K562 (cell line): ENCODE results near the gene PTGER3. TPM values are rescaled to one million over a fixed set of nuclear protein-coding genes. Genes with fewer than 3 reads are reported as not detected.

Experiments used
- ATAC-seq: fragments of 200-7000 bp; cut with Tn5 transposase; 3 replicates; pipeline ENCODE4 v1.9.1; 2020; ENCODE audit warnings: moderate library complexity
- BruUV-seq: library from RNA; stranded (reverse); fragments of 400-500 nt; replicated peaks from 2 replicates; lab custom pipeline; 2021; lab: Mats Ljungman, UMichigan
- CTCF ChIA-PET: fragments of 300-600 bp; formaldehyde crosslinking; extraction: SDS; loops from one replicate; lab custom pipeline; 2021; ENCODE audit warnings: low intra/inter-chr PET ratio; lab: Yijun Ruan, JAX
- POLR2A ChIA-PET: fragments of 300-600, 350-650 bp; sonication (Branson Sonifier 250); formaldehyde crosslinking; extraction: SDS; loops from one replicate; lab custom pipeline; 2021; ENCODE audit warnings: antibody characterized with exemption, inconsistent platforms; lab: Yijun Ruan, JAX
- DNase-seq, 4 experiments: peaks; one replicate each; pipeline versions ENCODE4 v3.0.0 to v3.0.0-alpha.2; 2011 to 2018; ENCODE audit warnings: low spot score in 3 of 4, mixed read lengths in 3 of 4; ENCODE audit errors: extremely low read depth in 1 of 4
- FAIRE-seq: peaks from 2 replicates; lab custom pipeline; 2011; peaks lifted over from hg19 to GRCh38; lab: Jason Lieb, UNC
- H2AFZ ChIP-seq: 2 replicates; pipeline ENCODE4 v1.6.0; 2011; ENCODE audit warnings: low read depth, low read length, control low read depth, inconsistent platforms
- H3K27ac ChIP-seq: fragments of 200-600 bp; 3 replicates; pipeline ENCODE4 v1.8.0; 2011; ENCODE audit warnings: low read depth, mild to moderate bottlenecking, control low read depth, inconsistent platforms, low read length, moderate library complexity, mixed read lengths; ENCODE audit errors: extremely low read depth
- H3K27me3 ChIP-seq, 2 experiments: fragments of 300-600 bp in 1 of 2; 2 replicates in 1 of 2; 3 replicates in 1 of 2; pipeline versions ENCODE4 v1.6.0 to v1.8.0; 2011; ENCODE audit warnings: inconsistent platforms in 2 of 2, low read length in 2 of 2, mild to moderate bottlenecking in 1 of 2, mixed read lengths in 1 of 2, moderate library complexity in 1 of 2; ENCODE audit not compliant: control insufficient read depth in 2 of 2, insufficient read depth in 2 of 2
- H3K36me3 ChIP-seq: fragments of 300-600 bp; 3 replicates; pipeline ENCODE4 v1.8.0; 2011; ENCODE audit warnings: mild to moderate bottlenecking, low read length, inconsistent platforms; ENCODE audit not compliant: control insufficient read depth, insufficient read depth
- H3K4me1 ChIP-seq, 2 experiments: fragments of 200-600 bp in 1 of 2; replicated peaks in 1 of 2; 2 replicates in 1 of 2; 3 replicates in 1 of 2; pipeline versions ENCODE4 v1.5.1 to v1.8.0; 2011; ENCODE audit warnings: inconsistent platforms in 2 of 2, low read length in 2 of 2, mild to moderate bottlenecking in 1 of 2, mixed read lengths in 1 of 2, moderate library complexity in 1 of 2; ENCODE audit not compliant: control insufficient read depth in 2 of 2, insufficient read depth in 2 of 2
- H3K4me2 ChIP-seq: 2 replicates; pipeline ENCODE4 v1.6.1; 2011; ENCODE audit warnings: low read length, control low read depth, inconsistent platforms, mixed read lengths; ENCODE audit not compliant: insufficient read depth
- H3K4me3 ChIP-seq: fragments of 200-600 bp; sonication (generic), shearing (Covaris generic); 2 replicates; pipeline ENCODE4 v1.5.1; 2016; ENCODE audit warnings: control low read depth, inconsistent platforms
- H3K79me2 ChIP-seq: fragments of 200-600 bp; 3 replicates; pipeline ENCODE4 v1.8.0; 2011; ENCODE audit warnings: low read length, inconsistent platforms; ENCODE audit not compliant: control insufficient read depth, insufficient read depth
- H3K9ac ChIP-seq, 2 experiments: 2 replicates each; pipeline versions ENCODE4 v1.6.0 to v1.6.1; 2011; ENCODE audit warnings: low read depth in 2 of 2, low read length in 2 of 2, control low read depth in 1 of 2, inconsistent platforms in 1 of 2, mild to moderate bottlenecking in 1 of 2, mixed read lengths in 1 of 2; ENCODE audit not compliant: insufficient read depth in 1 of 2
- H3K9me1 ChIP-seq: one replicate; pipeline ENCODE4 v1.6.0; 2011; ENCODE audit warnings: inconsistent platforms, mild to moderate bottlenecking, low read length, moderate library complexity; ENCODE audit not compliant: control insufficient read depth, insufficient read depth
- H3K9me3 ChIP-seq: replicated peaks from 2 replicates; pipeline ENCODE4 v1.5.1; 2011; ENCODE audit warnings: low read depth, low read length, inconsistent platforms; ENCODE audit not compliant: control insufficient read depth, insufficient read depth
- H4K20me1 ChIP-seq: replicated peaks from 2 replicates; pipeline ENCODE4 v1.6.1; 2011; ENCODE audit warnings: low read length, inconsistent platforms, mixed read lengths; ENCODE audit not compliant: control insufficient read depth, insufficient read depth
- CEBPB ChIP-seq: fragments of 450-650 bp; IDR thresholded peaks from 2 replicates; pipeline ENCODE4 v1.6.1; 2016; ENCODE audit warnings: missing genetic modification characterization, missing compliant biosample characterization
- KDM5B ChIP-seq: fragments of 200-600 bp; sonication (generic); IDR thresholded peaks from 2 replicates; pipeline ENCODE4 v1.6.1; 2012; ENCODE audit warnings: low read depth, mild to moderate bottlenecking, moderate library complexity, low read length, control low read depth, inconsistent platforms; ENCODE audit not compliant: insufficient replicate concordance
- NCOR1 ChIP-seq: fragments of 450-650 bp; IDR thresholded peaks from 2 replicates; pipeline ENCODE4 v1.6.1; 2016; ENCODE audit warnings: mild to moderate bottlenecking, moderate library complexity
- NFE2 ChIP-seq: IDR thresholded peaks from 2 replicates; pipeline ENCODE4 v1.6.1; 2014; ENCODE audit warnings: antibody characterized with exemption, low read depth
- PYGO2 ChIP-seq: fragments of 450-650 bp; IDR thresholded peaks from 2 replicates; pipeline ENCODE4 v1.6.1; 2016; ENCODE audit warnings: mild to moderate bottlenecking, missing genetic modification characterization, moderate library complexity, missing compliant biosample characterization
- SMAD2 ChIP-seq: fragments of 150-350 bp; IDR thresholded peaks from 2 replicates; pipeline ENCODE4 v1.6.1; 2014; ENCODE audit warnings: low read depth, mild to moderate bottlenecking, low read length
- SREBF2 ChIP-seq: sonication (generic); formaldehyde crosslinking; IDR thresholded peaks from 2 replicates; pipeline ENCODE4 v1.4.0; 2020; ENCODE audit warnings: mild to moderate bottlenecking, missing genetic modification reagents
- STAG1 ChIP-seq: sonication (generic); formaldehyde crosslinking; IDR thresholded peaks from 2 replicates; pipeline ENCODE4 v1.5.0; 2020; ENCODE audit warnings: missing genetic modification reagents, borderline replicate concordance
- TGIF2 ChIP-seq: sonication (generic); formaldehyde crosslinking; IDR thresholded peaks from 2 replicates; pipeline ENCODE4 v1.8.1; 2022; ENCODE audit warnings: mild to moderate bottlenecking, missing genetic modification reagents, moderate library complexity
- ZNF24 ChIP-seq: fragments of 450-650 bp; IDR thresholded peaks from 2 replicates; pipeline ENCODE4 v1.6.1; 2016
- in situ Hi-C: fragments of 300-500 bp; cut with MboI; formaldehyde crosslinking; loops from 4 replicates; pipeline ENCODE4 v1.15.0; 2018; ENCODE audit warnings: inconsistent platforms, mixed read lengths
- intact Hi-C: fragments of 100-400 bp; cut with micrococcal nuclease; formaldehyde crosslinking; loops from 2 replicates; pipeline ENCODE4 v1.14.2; 2022
- polyA plus RNA-seq, 8 experiments: library from polyadenylated mRNA; depleted of rRNA in 4 of 8; stranded (reverse) in 5 of 8; unstranded in 3 of 8; fragments of >200 nt; fragmentation: Nextera tagmentation in 2 of 8; fragmentation: Illumina TruSeq in 1 of 8; extraction: Ambion mirVana in 2 of 8; extraction: Trizol in 1 of 8; gene quantifications; 2 replicates each; pipeline versions ENCODE4 v1.2.1 to v1.2.3, GENCODE V29; 2011 to 2014; ENCODE audit warnings: inconsistent platforms in 1 of 8, missing spikeins in 1 of 8
- total RNA-seq, 7 experiments: library from RNA; depleted of rRNA in 6 of 7; stranded (reverse); fragments of >200 nt in 6 of 7; fragmentation: Illumina TruSeq in 2 of 7; extraction: Trizol in 2 of 7; gene quantifications; 2 replicates each; pipeline versions ENCODE4 v1.2.1 to v1.2.3, GENCODE V29; 2011 to 2021; ENCODE audit warnings: low replicate concordance in 1 of 7
- TF ChIP-seq, protein P1 (sequence below): fragments of 450-650 bp; IDR thresholded peaks from 2 replicates; pipeline ENCODE4 v1.6.1; 2016; ENCODE audit warnings: mild to moderate bottlenecking
- TF ChIP-seq, protein P2 (sequence below): fragments of 450-650 bp; IDR thresholded peaks from 2 replicates; pipeline ENCODE4 v1.7.1; 2018; ENCODE audit warnings: mild to moderate bottlenecking, low read depth; ENCODE audit not compliant: partially characterized antibody

PTGER3 gene
- total and polyA plus RNA-seq, 9 of the 15 experiments (the other 6 are each of a cell fraction or from before 2014, with no cell fraction given): 3.8 to 28.5 (median 14.2) TPM

DNA sequence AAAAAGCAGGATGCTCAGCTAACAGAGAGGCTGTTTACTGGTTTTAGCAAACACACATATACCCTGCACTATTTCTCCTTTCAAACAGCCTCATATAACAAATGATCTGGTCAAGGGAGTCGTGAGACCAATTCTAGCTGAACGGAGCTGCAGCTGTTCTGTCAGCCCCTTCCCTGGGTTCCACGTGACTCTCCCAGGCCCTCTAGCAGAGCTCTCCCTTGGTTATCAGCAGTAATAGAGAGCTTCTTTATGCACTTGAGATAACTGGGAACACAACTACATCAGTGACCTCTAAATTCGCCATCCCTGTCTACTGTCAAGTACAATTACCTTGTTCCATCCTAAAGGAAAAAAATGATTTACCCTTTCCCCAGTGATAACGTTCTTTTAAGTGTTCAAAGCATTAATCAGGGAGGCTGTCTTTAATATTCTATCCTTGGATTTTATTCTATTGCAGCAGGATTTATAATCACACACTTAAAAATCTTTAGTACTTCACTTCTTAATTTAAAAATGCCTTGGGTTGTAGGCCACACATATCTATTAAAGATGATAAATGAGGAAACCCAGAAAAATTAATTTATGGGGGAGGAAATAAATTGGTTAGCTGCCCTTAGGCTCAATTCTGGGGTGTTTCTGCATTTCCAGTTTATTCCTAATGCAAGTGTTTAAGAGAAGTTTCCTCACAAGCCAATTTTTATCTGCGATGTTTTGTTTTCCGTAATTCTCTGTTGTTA, 28.2 kb downstream of the PTGER3 start (continued):
- TF ChIP-seq, protein P1, sequence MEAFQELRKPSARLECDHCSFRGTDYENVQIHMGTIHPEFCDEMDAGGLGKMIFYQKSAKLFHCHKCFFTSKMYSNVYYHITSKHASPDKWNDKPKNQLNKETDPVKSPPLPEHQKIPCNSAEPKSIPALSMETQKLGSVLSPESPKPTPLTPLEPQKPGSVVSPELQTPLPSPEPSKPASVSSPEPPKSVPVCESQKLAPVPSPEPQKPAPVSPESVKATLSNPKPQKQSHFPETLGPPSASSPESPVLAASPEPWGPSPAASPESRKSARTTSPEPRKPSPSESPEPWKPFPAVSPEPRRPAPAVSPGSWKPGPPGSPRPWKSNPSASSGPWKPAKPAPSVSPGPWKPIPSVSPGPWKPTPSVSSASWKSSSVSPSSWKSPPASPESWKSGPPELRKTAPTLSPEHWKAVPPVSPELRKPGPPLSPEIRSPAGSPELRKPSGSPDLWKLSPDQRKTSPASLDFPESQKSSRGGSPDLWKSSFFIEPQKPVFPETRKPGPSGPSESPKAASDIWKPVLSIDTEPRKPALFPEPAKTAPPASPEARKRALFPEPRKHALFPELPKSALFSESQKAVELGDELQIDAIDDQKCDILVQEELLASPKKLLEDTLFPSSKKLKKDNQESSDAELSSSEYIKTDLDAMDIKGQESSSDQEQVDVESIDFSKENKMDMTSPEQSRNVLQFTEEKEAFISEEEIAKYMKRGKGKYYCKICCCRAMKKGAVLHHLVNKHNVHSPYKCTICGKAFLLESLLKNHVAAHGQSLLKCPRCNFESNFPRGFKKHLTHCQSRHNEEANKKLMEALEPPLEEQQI: no peak
- no peak for TF ChIP-seq STAG1 (CRISPR knock-in tag)
- TF ChIP-seq SMAD2: no peak
- TF ChIP-seq ZNF24: no peak
- no peak for TF ChIP-seq TGIF2 (CRISPR knock-in tag)
- TF ChIP-seq, all 486 proteins: peak for 0

DNA sequence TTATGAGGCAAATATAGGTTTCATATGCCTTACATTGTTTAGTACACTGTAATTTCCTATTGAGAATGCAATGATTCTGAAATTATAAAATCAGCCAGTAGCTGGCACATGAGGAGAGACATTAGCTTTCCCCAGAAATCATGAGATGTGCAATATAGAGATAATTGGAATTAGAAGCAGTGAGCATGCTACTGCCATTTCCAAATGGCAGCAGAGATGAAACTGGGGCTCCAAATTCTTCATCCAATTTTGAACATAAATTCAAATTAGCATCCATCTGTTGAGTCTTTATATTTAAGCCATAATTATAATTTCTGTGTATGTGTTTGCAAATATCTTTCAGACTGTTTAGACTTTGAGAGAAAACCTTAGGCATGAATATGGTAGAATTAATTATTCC, 28.8 kb downstream of the PTGER3 start:
- Histone ChIP-seq H3K27ac (no peak overlapping the region), H3K4me1 (peaks cover 0 to 7% of the 10 kb centered on the region in 2 experiments; a peak in 2 of 5 replicates), H3K9me1 (no peaks in the 10 kb centered on the region), H3K9me3 (no peaks in the 10 kb centered on the region), H3K4me3 (no peak overlapping the region), H3K27me3 (no peaks in the 10 kb centered on the region), H4K20me1 (no peaks in the 10 kb centered on the region), H2AFZ (no peak overlapping the region), H3K4me2 (no peak overlapping the region), H3K36me3 (peaks cover 8% of the 10 kb centered on the region; the same call in 2 of the 3 replicates), H3K79me2 (peaks cover 83% of the 10 kb centered on the region), H3K9ac (no peak overlapping the region)
- ChIA-PET CTCF (no interaction called here), POLR2A (no interaction called here)
- BruUV-seq: no TSS peak
- in situ Hi-C loops (no loop called here), intact Hi-C loops (no loop called here)
- no peak for DNase-seq
- ATAC-seq: no peak
- FAIRE-seq: no peak
- TF ChIP-seq CEBPB (tag) (no peak), PYGO2 (no peak), NCOR1 (no peak), KDM5B (no peak), NFE2 (no peak), SREBF2 (CRISPR knock-in tag) (no peak)
- TF ChIP-seq, protein P1: no peak
- TF ChIP-seq, protein P2, sequence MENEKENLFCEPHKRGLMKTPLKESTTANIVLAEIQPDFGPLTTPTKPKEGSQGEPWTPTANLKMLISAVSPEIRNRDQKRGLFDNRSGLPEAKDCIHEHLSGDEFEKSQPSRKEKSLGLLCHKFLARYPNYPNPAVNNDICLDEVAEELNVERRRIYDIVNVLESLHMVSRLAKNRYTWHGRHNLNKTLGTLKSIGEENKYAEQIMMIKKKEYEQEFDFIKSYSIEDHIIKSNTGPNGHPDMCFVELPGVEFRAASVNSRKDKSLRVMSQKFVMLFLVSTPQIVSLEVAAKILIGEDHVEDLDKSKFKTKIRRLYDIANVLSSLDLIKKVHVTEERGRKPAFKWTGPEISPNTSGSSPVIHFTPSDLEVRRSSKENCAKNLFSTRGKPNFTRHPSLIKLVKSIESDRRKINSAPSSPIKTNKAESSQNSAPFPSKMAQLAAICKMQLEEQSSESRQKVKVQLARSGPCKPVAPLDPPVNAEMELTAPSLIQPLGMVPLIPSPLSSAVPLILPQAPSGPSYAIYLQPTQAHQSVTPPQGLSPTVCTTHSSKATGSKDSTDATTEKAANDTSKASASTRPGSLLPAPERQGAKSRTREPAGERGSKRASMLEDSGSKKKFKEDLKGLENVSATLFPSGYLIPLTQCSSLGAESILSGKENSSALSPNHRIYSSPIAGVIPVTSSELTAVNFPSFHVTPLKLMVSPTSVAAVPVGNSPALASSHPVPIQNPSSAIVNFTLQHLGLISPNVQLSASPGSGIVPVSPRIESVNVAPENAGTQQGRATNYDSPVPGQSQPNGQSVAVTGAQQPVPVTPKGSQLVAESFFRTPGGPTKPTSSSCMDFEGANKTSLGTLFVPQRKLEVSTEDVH: no peak
